NB4 (cell line): ENCODE results near the gene TMEM121.

ENCODE experiments used
- DNase-seq: peaks from one replicate; pipeline ENCODE4 v3.0.0; 2010; ENCODE audit warnings: low read depth
- H3K4me3 ChIP-seq: one replicate; pipeline ENCODE4 v1.5.1; 2011; ENCODE audit warnings: mild to moderate bottlenecking, low read depth, low read length, moderate library complexity
- MYC ChIP-seq: IDR thresholded peaks from 2 replicates; pipeline ENCODE4 v1.6.1; 2011; ENCODE audit warnings: low read depth, low read length
- POLR2A ChIP-seq: IDR thresholded peaks from 2 replicates; pipeline ENCODE4 v1.6.1; 2011; ENCODE audit warnings: mild to moderate bottlenecking; ENCODE audit not compliant: insufficient read length; ENCODE audit errors: extremely low read depth
- TF ChIP-seq, protein P1 (sequence below): IDR thresholded peaks from 2 replicates; pipeline ENCODE4 v1.6.1; 2011; ENCODE audit warnings: low read depth, low read length
- TF ChIP-seq, protein P2 (sequence below): IDR thresholded peaks from one replicate; pipeline ENCODE4 v1.5.1; 2012; ENCODE audit warnings: low read depth, low read length

Gene TMEM121

DNA sequence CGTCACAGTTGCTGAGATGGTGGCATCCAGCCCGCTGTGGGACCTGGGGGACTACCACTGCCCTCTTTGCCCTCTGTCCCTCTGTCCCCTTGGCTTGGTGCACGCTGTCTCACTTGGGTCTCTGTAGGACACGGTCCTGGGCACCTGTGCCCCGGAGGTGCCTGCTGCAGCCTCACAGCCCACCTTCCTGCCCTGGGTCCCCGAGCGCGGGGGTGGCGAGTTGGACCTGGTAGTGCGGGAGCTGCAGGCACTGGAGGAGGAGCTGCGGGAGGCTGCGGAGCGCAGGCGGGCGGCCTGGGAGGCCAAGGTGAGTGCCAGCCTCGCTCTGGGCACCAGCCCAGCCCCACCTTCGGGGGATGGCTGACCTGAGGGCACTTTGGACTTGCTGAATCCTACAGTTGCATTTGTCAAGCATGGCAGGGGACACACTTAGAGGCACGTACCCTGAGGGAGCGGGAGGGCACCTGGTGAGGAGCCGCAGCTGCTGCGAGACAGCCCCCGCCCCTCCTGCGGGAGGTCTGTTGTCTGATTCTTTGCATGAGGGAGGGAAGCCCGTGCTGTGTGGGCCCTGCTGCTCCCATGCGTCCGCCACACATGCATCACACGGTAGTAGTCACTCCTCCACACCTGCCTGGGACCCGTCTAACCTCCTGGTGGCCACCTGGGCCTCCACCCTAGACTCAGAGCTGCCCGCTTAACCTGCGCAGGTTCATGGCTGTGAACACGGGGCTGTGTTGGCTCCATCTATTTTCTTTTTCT, 28.5 kb upstream of the TMEM121 start:
- DNase-seq = no peak
- no peak overlapping the region for H3K4me3 ChIP-seq
- no peak for TF ChIP-seq MYC
- no peak for TF ChIP-seq POLR2A
- TF ChIP-seq, protein P1, sequence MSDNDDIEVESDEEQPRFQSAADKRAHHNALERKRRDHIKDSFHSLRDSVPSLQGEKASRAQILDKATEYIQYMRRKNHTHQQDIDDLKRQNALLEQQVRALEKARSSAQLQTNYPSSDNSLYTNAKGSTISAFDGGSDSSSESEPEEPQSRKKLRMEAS = no peak
- TF ChIP-seq, protein P2, sequence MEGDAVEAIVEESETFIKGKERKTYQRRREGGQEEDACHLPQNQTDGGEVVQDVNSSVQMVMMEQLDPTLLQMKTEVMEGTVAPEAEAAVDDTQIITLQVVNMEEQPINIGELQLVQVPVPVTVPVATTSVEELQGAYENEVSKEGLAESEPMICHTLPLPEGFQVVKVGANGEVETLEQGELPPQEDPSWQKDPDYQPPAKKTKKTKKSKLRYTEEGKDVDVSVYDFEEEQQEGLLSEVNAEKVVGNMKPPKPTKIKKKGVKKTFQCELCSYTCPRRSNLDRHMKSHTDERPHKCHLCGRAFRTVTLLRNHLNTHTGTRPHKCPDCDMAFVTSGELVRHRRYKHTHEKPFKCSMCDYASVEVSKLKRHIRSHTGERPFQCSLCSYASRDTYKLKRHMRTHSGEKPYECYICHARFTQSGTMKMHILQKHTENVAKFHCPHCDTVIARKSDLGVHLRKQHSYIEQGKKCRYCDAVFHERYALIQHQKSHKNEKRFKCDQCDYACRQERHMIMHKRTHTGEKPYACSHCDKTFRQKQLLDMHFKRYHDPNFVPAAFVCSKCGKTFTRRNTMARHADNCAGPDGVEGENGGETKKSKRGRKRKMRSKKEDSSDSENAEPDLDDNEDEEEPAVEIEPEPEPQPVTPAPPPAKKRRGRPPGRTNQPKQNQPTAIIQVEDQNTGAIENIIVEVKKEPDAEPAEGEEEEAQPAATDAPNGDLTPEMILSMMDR = no peak

DNA sequence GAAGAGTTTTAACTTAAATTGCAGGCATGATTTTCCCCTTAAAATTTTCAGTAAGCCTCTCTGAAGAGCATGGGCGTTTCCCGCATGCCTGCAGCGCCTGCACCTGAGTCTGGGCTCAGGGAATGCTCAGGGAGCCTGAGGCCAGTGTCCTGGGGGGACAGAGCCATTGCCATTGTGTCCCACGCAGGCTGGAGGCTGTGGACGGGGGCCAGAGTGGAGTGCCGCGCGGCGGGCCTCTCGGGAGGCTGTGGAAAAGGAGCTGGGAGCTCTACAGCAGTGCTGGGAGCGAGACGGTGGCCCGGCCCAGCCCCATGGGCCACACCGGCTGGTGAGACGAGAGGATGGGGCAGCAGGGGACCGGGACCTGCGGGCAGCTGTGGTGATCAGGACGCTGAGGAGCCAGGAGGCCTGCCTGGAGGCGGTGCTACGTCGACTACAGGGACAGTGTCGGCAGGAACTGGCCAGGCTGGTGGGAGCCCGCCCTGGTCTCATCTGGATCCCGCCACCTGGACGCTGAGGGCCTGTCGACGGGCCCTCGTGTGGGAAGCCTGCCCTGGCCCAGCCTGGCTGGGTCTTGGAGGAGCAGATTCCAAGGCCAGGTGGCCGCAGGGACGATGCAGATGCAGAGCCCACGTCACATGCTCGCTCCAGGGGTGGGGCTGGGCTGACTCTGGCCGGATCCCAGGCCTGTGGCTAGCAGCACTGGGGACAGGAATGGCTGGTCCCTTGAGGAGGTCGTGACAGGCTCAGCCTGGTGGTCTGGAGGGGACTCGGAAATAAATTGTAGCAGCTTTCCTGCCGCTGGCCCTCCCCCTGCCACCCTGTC, 27.7 kb upstream of the TMEM121 start:
- TF ChIP-seq, protein P1 = no peak
- TF ChIP-seq, protein P2 = no peak
- no peak for TF ChIP-seq MYC
- no peak for TF ChIP-seq POLR2A
- peak; percentile 2 for DNase-seq
- no peak overlapping the region for H3K4me3 ChIP-seq

- no peak for DNase-seq
- no peak overlapping the region for H3K4me3 ChIP-seq
- TF ChIP-seq, protein P2 = no peak
- TF ChIP-seq MYC (no peak), POLR2A (no peak)
- TF ChIP-seq, protein P1 = no peak
Measured at GRCh38 chr14:105499256-105500035, 26.9 kb upstream of the TMEM121 start.

- H3K4me3 ChIP-seq = no peak overlapping the region
- TF ChIP-seq, protein P1 = no peak
- TF ChIP-seq MYC (no peak), POLR2A (no peak)
- no peak for DNase-seq
Measured at GRCh38 chr14:105500036-105500725, 26.2 kb upstream of the TMEM121 start.

- TF ChIP-seq POLR2A = no peak
- TF ChIP-seq, protein P1 = no peak
- TF ChIP-seq MYC = no peak
- TF ChIP-seq, protein P2 = no peak
- H3K4me3 ChIP-seq = no peak overlapping the region
- DNase-seq = peak; percentile 9
Measured at GRCh38 chr14:105500726-105501101, 25.7 kb upstream of the TMEM121 start.
